Fibroblast of skin of back (primary cell): Measurements from ENCODE around the gene ARHGAP32.
"Not testable (repeated sequence)": the region's sequence is repeated elsewhere in the genome, so short reads cannot be mapped to it uniquely, and the experiment has no call there.

Experiments used
- DNase-seq: peaks from one replicate; pipeline ENCODE4 v3.0.0-alpha.2; 2013

ARHGAP32 gene

DNA sequence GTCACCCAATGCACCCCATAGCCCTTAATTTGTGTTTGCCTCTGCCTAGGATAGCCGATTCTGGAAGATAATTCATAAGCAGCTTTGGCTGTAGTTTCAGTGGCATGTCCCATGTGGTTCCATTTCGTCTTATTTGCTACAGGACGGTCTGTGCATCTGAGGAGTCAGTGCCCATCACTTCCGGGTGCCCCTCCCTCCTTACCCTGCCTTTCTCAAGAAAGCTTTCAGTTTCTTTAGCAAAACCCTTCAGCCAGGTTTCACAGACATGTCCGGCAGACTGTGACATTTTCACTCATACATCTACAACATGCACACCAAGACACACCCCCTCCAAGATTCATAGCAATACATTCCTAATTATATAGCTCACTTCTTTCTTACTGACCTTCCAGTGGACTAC is 263.7 kb downstream of the ARHGAP32 start:
- DNase-seq: no peak

DNA sequence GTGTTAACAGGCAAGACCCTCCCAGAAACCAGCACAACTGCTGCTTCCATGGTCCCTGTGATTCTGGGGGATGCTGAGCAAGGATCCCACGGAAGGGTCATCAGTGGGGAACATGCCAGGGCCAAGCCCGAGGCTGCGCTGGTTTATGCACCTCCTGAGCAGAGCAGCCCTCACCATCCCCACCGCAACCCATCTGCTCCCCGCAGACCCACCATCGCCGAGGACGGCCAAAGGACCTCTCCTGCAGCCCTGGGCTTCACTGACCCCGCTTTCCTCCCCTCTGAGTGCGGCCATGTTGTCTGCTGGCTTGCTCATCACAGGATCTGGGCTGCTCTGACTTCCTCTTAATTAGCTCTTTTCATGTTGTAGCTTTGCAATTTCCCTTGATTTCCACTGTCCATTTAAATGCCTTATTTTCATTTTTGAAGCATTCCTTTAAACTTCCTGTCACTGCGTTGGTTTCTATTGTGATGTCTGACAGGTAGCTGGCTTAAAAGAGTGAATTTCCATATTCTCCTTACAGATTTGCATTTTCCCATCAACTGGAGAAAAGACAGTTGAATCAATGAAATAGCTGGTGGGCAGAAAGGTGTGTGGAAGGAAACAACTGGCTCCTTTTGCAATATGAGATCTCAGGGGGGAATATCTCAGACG is 264.3 kb downstream of the ARHGAP32 start:
- no peak for DNase-seq

DNA sequence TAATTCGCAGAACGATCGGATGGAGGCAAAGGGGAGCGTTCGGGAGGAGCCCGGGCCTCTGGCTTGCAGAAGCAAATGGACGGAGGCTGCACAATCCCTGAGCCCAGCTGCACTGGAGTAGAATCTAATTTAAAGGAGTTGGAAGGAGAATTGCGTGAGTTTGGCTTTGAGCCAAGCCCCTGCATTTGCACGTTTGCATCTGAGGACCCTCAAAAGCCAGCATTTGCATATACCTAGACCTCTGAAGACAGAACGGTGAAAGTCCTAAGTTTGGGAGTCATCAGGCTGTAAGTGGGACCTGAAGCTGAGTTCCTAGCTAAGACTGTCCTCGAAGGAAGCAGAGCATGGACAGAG is 265.0 kb downstream of the ARHGAP32 start:
- DNase-seq: no peak

DNA sequence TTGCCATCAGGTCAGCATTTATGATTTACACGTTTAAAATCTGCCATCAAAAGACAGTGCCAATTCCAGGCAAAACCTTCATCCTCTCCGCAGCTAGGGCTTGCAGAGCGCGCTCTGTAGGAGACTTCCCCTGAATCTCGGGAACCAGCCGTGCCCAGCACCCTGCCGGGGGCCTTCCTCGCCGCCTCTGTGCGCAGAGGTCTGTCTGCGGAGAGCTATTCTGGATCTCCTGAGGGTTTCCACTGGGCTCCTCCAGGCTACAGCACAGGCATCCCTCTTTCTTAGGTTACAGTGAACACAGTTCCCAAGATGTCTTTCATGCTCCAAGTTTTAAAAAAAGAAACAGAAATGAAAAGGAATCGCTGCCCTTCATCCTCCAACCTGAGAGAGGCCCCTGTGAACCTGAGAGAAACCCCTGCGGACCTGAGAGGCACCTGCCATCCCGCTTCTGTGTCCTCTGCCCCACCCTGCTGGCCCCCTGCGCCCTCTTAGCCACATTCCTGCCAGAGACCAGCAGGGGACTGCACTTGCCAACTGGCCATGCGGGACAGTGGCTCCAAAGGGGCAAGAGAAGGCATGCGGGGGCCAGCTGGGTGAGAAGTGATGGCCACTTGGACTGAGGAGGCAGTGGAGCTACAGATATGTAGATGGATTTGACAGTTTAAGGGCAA is 265.6 kb downstream of the ARHGAP32 start:
- DNase-seq: no peak

DNA sequence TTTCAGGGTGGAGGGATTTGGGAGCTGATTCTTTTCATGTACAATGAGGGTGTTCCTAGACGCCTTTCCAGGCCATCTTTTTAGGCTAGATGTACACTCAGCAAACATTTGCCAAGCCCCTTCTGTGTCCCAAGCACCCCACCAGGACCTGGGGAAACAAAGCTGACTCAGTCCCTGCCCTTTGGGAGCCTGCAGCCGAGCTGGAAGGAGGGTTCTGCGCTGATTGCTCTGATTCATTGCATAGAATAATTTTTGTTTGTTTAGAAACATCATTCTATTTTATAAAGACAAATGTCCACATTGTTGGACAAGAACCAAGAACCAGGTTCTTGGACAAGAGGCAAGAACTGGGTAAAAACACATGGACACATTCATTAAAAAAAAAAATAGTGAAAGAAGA is 266.1 kb downstream of the ARHGAP32 start:
- DNase-seq: no peak

DNA sequence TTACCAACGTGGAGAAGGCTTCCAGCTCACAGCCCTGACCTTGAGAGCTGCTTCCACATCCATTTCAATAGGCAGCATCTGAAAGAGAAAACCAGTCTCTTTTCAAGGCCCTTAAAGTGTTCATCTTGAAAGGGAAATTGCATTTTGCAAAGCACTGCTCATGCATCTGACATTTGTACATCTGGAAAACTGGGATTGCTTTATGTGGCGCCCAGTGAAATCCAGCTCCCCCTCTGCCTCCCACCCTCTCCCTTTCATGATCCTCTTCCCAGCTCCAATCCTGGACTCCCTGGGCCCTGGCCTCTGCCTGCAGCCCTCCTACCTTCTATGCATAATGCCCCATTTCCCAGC is 266.9 kb downstream of the ARHGAP32 start:
- DNase-seq: no peak

DNA sequence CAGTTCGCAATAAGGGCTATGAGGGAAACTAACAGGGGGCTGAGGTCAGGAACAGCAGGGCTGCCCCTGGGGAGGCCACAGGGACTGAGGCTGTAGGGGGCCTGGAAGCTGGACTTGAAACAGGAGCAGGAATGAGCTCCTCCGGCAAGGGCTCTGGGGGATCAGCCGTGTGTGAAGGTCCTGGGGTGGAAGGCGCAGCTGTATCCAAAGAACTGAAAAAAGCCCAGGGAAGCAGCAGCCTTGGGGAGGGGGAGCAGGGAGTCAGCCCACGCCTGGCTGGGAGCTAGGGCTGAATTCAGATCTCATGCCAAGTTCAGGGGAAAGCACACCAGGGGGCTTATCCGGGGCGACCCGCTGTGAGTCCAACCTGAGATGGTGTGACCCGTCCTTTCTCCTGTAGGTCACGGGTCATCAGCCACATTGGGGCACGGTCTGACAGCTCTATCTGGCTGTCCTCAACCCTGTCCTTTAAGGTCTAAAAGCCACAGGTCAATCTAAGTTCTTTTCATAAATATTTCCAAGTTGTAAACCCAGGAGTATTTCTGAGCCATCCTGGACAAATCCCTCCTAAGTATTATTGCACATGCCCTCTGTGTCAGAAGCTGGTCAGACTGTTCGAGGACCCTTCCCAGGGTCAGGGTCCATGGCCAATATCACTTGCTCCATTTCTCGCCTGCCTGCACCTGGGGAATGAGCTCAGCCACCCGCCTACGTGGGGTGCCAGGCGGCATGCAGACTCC is 267.4 kb downstream of the ARHGAP32 start:
- DNase-seq: no peak

DNA sequence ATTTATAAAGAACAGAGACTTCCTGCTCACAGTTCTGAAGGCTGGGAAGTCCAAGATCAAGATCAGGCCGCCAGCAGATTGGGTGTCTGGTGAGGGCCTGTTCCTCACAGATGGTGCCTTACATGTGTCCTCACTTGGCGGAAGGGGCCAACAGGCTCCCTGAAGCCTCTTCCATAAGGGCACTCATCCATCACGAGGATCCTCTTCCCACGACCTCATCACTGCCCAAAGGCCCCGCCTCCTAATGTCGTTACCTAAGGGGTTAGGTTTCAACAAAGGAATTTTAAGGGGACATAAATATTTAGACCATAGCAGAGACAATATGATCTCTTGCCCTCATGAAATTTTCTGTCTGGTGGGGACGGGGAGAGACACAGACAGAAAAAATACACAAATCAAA is 268.0 kb downstream of the ARHGAP32 start:
- DNase-seq: no peak

DNA sequence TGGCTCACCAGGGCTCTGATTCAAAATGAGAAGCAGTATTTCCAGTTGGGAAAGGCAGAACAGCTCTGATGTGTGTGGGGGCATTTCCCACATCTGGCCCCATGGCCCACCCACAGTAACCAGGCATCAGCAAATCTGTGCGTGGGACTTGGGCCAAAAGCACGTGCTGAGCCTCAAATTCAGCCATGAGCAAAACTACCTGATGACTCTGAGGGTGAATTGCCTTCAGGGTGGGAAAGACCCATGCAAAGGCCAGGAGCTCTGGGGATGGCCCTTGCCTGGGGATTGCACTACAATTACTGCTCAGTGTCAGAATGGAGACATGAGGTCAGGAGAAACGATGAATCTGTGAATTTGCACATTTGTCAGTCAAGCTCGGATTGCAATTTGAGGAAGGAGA is 270.3 kb downstream of the ARHGAP32 start:
- no peak for DNase-seq

DNA sequence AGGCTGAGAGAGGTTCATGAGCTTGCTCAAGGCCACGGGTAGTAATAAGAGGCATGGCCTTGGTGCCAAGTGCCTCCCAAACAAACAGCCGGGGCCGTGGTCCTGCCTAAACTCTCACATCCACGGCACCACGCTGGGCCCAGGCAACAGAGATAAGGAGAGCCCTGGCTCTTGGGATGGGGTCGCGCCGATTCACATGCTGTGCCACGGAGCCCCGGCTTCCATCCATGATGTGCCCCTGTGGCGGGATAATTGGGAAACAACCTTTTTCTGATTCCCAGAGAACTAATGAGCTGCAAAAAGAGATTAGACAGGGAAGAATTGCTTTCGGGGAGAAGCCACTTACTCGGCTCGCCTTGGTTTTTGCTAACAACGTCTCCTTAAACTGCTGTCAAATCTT is 271.5 kb downstream of the ARHGAP32 start:
- DNase-seq: no peak

DNA sequence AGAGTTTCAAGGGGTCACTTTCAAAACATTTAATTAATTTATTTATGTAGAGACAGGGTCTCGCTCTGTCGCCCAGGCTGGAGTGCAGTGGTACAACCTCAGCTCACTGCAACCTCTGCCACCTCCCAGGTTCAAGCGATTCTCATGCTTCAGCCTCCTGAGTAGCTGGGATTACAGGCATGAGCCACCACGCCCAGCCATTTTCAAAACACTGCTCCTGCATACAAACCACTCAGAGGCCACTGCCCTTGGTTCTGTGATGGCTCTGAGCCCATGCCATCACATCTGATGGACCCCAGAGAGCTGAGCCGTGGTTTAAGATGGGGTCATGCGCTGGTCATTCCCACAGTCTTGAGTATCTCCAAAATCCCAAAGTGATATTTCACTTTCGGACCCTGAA is 272.5 kb downstream of the ARHGAP32 start:
- DNase-seq: not testable (repeated sequence)

DNA sequence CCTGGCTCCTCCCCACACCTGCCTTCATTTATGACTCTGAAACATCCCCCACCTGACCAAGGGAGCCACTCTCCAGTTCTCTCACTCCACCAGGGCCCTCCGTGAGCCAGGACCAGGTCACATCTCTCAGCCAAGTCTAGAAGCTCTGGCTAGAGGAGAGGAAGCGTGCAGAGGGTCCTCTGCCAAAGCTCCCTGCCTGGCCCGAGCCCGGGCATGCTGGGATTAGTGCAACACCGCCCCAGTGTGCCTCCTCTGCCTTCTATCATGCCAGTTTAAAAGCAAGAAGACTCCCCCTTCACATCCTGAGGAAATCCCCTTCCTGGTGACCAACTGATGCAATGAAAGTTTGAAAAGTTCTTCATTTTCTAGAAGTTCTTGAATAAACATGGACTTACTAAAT is 272.9 kb downstream of the ARHGAP32 start:
- no peak for DNase-seq

DNA sequence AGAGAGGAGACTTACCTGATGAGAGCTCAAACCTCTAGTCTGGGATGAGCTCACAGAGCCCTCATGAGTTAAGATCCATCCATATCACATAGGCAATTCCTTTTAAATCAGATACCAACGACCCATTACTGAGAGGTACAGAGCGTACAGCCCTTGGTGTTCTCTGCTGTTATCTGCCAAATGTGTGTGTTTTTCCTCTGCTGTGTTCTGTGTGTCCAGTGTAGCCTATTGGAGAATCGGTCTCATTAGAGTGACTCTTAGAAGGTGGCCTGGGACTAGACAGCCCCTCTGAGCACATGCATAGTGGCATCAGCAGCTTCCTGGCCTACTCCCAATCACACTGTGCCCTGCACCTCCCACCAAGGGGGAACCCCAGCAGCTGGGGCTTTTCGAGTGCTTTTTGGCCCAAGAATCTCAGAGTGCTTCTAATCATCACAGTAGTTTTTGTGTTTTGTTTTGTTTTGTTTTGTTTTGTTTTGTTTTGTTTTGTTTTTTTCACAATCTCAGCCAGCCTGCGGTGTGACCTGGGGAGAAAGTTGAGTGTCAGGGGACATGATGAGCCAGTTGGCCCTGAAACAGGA is 274.9 kb downstream of the ARHGAP32 start:
- no peak for DNase-seq

DNA sequence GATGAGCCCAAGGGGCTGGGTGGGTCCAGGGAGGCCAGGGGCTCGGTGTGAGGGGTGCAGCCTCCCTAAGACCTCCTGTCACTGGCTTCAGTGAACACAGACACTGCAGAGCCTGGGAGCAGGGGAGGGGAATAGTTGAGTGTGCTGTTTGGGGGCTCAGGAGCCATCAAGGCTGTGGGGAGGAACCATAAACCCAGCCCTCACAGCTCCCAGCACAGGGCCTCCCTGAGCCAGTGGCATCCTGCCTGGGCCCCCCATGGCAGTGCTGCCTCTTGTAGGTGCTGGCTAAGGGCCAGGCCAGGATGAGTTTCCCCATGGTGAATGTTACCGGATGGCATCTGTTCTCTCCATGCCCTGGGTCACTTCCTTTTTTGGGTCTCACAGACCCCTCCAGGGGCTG is 275.4 kb downstream of the ARHGAP32 start:
- no peak for DNase-seq

DNA sequence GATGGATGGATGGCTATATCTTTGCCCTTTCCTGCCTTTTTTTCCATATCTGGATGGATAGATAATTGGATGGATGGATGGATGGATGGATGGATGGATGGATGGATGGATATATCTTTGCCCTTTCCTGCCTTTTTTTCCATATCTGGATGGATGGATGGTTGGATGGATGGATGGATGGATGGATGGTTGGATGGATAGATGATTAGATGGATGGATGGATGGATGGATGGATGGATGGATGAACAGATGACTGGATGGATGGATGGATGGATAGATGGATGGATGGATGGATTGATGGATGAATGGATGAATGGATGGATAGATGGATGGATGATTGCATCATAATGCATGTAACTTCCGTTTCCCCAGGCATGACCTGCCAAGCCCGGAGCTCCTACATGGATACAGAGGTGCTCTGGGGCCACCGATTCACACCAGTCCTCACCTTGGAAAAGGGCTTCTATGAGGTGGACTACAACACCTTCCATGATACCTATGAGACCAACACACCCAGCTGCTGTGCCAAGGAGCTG is 276.0 kb downstream of the ARHGAP32 start:
- DNase-seq: no peak

DNA sequence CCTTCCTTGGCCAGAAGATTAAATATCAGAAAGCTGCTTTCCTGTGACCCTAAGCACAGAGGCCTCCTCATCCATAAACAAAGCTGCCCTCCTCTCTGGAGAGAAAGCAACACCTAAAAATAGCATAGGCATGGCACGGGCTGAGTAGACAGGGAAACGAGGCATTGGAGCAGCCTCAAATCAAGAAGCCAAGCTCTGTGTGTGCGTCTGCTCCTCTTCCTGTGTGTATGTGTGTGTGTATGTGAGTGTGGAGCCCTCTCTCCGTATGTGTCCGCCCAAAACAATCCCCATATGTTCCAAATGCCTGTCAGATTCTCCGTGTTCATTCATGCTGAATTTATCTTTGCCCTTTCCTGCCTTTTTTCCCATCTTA is 277.0 kb downstream of the ARHGAP32 start:
- DNase-seq: no peak
